IMR-90 (cell line): ENCODE results near the gene BCDIN3D. TPM values are rescaled to one million over a fixed set of nuclear protein-coding genes. Genes with fewer than 3 reads are reported as not detected.

ENCODE experiments used
- ATAC-seq: fragments of 200-7000 bp; cut with Tn5 transposase; 2 replicates; pipeline ENCODE4 v1.9.1; 2020; ENCODE audit warnings: low read depth, mild to moderate bottlenecking, moderate library complexity
- BruUV-seq: library from RNA; stranded (reverse); fragments of 400-500 nt; replicated peaks from 2 replicates; lab custom pipeline; 2021; lab: Mats Ljungman, UMichigan
- CTCF ChIA-PET: fragments of 300-600 bp; formaldehyde crosslinking; extraction: SDS; loops from one replicate; lab custom pipeline; 2021; ENCODE audit warnings: antibody characterized with exemption; lab: Yijun Ruan, JAX
- POLR2A ChIA-PET: fragments of 300-600 bp; sonication (Branson Sonifier 250); formaldehyde crosslinking; loops from one replicate; lab custom pipeline; 2022; ENCODE audit warnings: antibody characterized with exemption; ENCODE audit not compliant: unreplicated experiment; lab: Charles Lee
- DNase-seq: peaks from one replicate; pipeline ENCODE4 v3.0.0; 2013
- H2AFZ ChIP-seq: replicated peaks from 2 replicates; pipeline ENCODE3; 2013; ENCODE audit warnings: low read length, mild to moderate bottlenecking; ENCODE audit not compliant: poor library complexity
- H2AK5ac ChIP-seq: 2 replicates; pipeline ENCODE4 v1.6.1; 2013; ENCODE audit warnings: low read depth, low read length, inconsistent platforms
- H2AK9ac ChIP-seq: replicated peaks from 2 replicates; pipeline ENCODE3; 2013; ENCODE audit warnings: mild to moderate bottlenecking, low read depth, low read length, moderate library complexity; ENCODE audit not compliant: poor library complexity
- H2BK120ac ChIP-seq: 2 replicates; pipeline ENCODE4 v1.6.1; 2013; ENCODE audit warnings: low read depth, low read length, inconsistent platforms
- H2BK15ac ChIP-seq: 3 replicates; pipeline ENCODE4 v1.6.1; 2013; ENCODE audit warnings: low read depth, low read length, inconsistent platforms
- H2BK20ac ChIP-seq: 2 replicates; pipeline ENCODE4 v1.6.1; 2013; ENCODE audit warnings: low read depth, mild to moderate bottlenecking, inconsistent platforms, low read length, moderate library complexity
- H2BK5ac ChIP-seq: 2 replicates; pipeline ENCODE4 v1.6.1; 2013; ENCODE audit warnings: mild to moderate bottlenecking, low read depth, low read length, inconsistent platforms; ENCODE audit not compliant: poor library complexity, severe bottlenecking
- H3K14ac ChIP-seq: replicated peaks from 2 replicates; pipeline ENCODE4 v1.6.1; 2013; ENCODE audit warnings: low read depth, low read length, inconsistent platforms
- H3K18ac ChIP-seq: 2 replicates; pipeline ENCODE4 v1.6.1; 2013; ENCODE audit warnings: low read depth, low read length, control low read depth
- H3K23ac ChIP-seq: 2 replicates; pipeline ENCODE4 v1.6.1; 2013; ENCODE audit warnings: low read depth, low read length, inconsistent platforms
- H3K27ac ChIP-seq: 2 replicates; pipeline ENCODE4 v1.5.1; 2013; ENCODE audit warnings: mild to moderate bottlenecking, control low read depth, low read length; ENCODE audit not compliant: insufficient read depth
- H3K27me3 ChIP-seq: 2 replicates; pipeline ENCODE4 v1.6.1; 2013; ENCODE audit warnings: low read length; ENCODE audit not compliant: control insufficient read depth, insufficient read depth
- H3K36me3 ChIP-seq: 2 replicates; pipeline ENCODE4 v1.6.1; 2013; ENCODE audit warnings: low read length, mixed read lengths; ENCODE audit not compliant: control insufficient read depth, insufficient read depth
- H3K4ac ChIP-seq: 2 replicates; pipeline ENCODE4 v1.6.1; 2013; ENCODE audit warnings: low read depth, low read length, inconsistent platforms
- H3K4me1 ChIP-seq: 2 replicates; pipeline ENCODE4 v1.6.1; 2013; ENCODE audit warnings: low read length, mixed read lengths; ENCODE audit not compliant: control insufficient read depth, insufficient read depth
- H3K4me2 ChIP-seq: 2 replicates; pipeline ENCODE4 v1.6.1; 2013; ENCODE audit warnings: low read depth, mild to moderate bottlenecking, control low read depth, low read length, moderate library complexity
- H3K4me3 ChIP-seq: 2 replicates; pipeline ENCODE4 v1.5.1; 2013; ENCODE audit warnings: low read depth, mild to moderate bottlenecking, control low read depth, low read length, moderate library complexity; ENCODE audit not compliant: insufficient read depth
- H3K56ac ChIP-seq: 2 replicates; pipeline ENCODE4 v1.6.1; 2013; ENCODE audit warnings: low read length, inconsistent platforms; ENCODE audit not compliant: insufficient read depth; ENCODE audit errors: extremely low read depth
- H3K79me1 ChIP-seq, 2 experiments: 2 replicates each; pipeline ENCODE4 v1.6.1; 2013; ENCODE audit warnings: low read length in 2 of 2, inconsistent platforms in 1 of 2, low read depth in 1 of 2
- H3K9ac ChIP-seq: 2 replicates; pipeline ENCODE4 v1.6.1; 2013; ENCODE audit warnings: low read depth, low read length, control low read depth
- H3K9me1 ChIP-seq: 2 replicates; pipeline ENCODE4 v1.6.1; 2013; ENCODE audit warnings: low read length, inconsistent platforms; ENCODE audit not compliant: insufficient read depth
- H3K9me3 ChIP-seq: 2 replicates; pipeline ENCODE4 v1.6.1; 2013; ENCODE audit warnings: low read length; ENCODE audit not compliant: control insufficient read depth, insufficient read depth
- H4K20me1 ChIP-seq: 2 replicates; pipeline ENCODE4 v1.6.1; 2013; ENCODE audit warnings: low read length, inconsistent platforms; ENCODE audit not compliant: insufficient read depth
- H4K5ac ChIP-seq: 2 replicates; pipeline ENCODE4 v1.6.1; 2013; ENCODE audit warnings: mild to moderate bottlenecking, low read depth, low read length, control low read depth
- H4K8ac ChIP-seq, 2 experiments: 2 replicates each; pipeline ENCODE4 v1.6.1; 2013; ENCODE audit warnings: low read depth in 2 of 2, low read length in 2 of 2, control low read depth in 1 of 2, inconsistent platforms in 1 of 2
- H4K91ac ChIP-seq: 2 replicates; pipeline ENCODE4 v1.6.1; 2013; ENCODE audit warnings: low read depth, low read length, inconsistent platforms; ENCODE audit not compliant: insufficient read depth
- BHLHE40 ChIP-seq: fragments of 150-350 bp; IDR thresholded peaks from 2 replicates; pipeline ENCODE4 v1.6.1; 2016; ENCODE audit warnings: mild to moderate bottlenecking, low read depth, low read length
- CEBPB ChIP-seq: IDR thresholded peaks from 2 replicates; pipeline ENCODE4 v1.6.1; 2012; ENCODE audit warnings: low read depth, low read length, improper control_type of control experiment
- CHD1 ChIP-seq: IDR thresholded peaks from 2 replicates; pipeline ENCODE4 v1.6.1; 2012; ENCODE audit warnings: low read depth, low read length, improper control_type of control experiment
- CTCF ChIP-seq: conservative IDR thresholded peaks from 2 replicates; pipeline ENCODE4 v1.5.1; 2012; ENCODE audit warnings: mild to moderate bottlenecking, low read depth, low read length, improper control_type of control experiment
- ELK1 ChIP-seq: fragments of 150-350 bp; IDR thresholded peaks from 2 replicates; pipeline ENCODE4 v1.6.1; 2016; ENCODE audit warnings: low read depth, mild to moderate bottlenecking, low read length, moderate library complexity, borderline replicate concordance
- FOS ChIP-seq: fragments of 150-350 bp; IDR thresholded peaks from 2 replicates; pipeline ENCODE4 v1.6.1; 2016; ENCODE audit warnings: low read depth, low read length
- MXI1 ChIP-seq: IDR thresholded peaks from 2 replicates; pipeline ENCODE4 v1.6.1; 2012; ENCODE audit warnings: low read depth, mild to moderate bottlenecking, low read length, moderate library complexity, borderline replicate concordance
- NFE2L2 ChIP-seq: fragments of 150-350 bp; IDR thresholded peaks from 2 replicates; pipeline ENCODE4 v1.6.1; 2016; ENCODE audit warnings: low read depth, mild to moderate bottlenecking, low read length
- POLR2A ChIP-seq: IDR thresholded peaks from 2 replicates; pipeline ENCODE4 v1.6.1; 2012; ENCODE audit warnings: mild to moderate bottlenecking, low read depth, low read length
- RAD21 ChIP-seq: IDR thresholded peaks from 2 replicates; pipeline ENCODE4 v1.6.1; 2012; ENCODE audit warnings: low read length, improper control_type of control experiment
- RCOR1 ChIP-seq: IDR thresholded peaks from 2 replicates; pipeline ENCODE4 v1.6.1; 2012; ENCODE audit warnings: mild to moderate bottlenecking, low read length, improper control_type of control experiment; ENCODE audit not compliant: insufficient replicate concordance
- RFX5 ChIP-seq: IDR thresholded peaks from 2 replicates; pipeline ENCODE4 v1.8.0; 2012; ENCODE audit warnings: low read depth, mild to moderate bottlenecking, low read length, moderate library complexity
- WGBS, 2 experiments: methylation state at CpG; one replicate each; pipeline versions ENCODE4 v1.1.5 to v1.1.7; 2013; ENCODE audit warnings: missing lambda C conversion rate in 2 of 2; ENCODE audit not compliant: insufficient read length in 1 of 2; ENCODE audit errors: extremely low coverage in 2 of 2; 5-methylcytosine and 5-hydroxymethylcytosine counted together
- dilution Hi-C: fragments of 300-500 bp; cut with HindIII; formaldehyde crosslinking; loops from one replicate; pipeline ENCODE4 v1.14.3; 2018; ENCODE audit warnings: low sequenced_read_pairs; ENCODE audit not compliant: unreplicated experiment
- in situ Hi-C: fragments of 300-500 bp; cut with MboI; formaldehyde crosslinking; loops from 3 replicates; pipeline ENCODE4 v1.14.3; 2019; ENCODE audit warnings: low sequenced_read_pairs, inconsistent platforms, mixed read lengths
- intact Hi-C: fragments of 100-400 bp; cut with micrococcal nuclease; formaldehyde crosslinking; loops from 2 replicates; pipeline ENCODE4 v1.10.0; 2022
- polyA plus RNA-seq, 3 experiments: library from polyadenylated mRNA; depleted of rRNA; stranded (reverse); fragments of >200 nt; gene quantifications; 2 replicates each; pipeline ENCODE4 v1.2.3, GENCODE V29; 2012; ENCODE audit warnings: low replicate concordance in 1 of 3
- total RNA-seq: library from RNA; depleted of rRNA; stranded (reverse); fragments of >200 nt; gene quantifications from 2 replicates; pipeline ENCODE4 v1.2.3, GENCODE V29; 2012

BCDIN3D gene
- total and polyA plus RNA-seq, 2 of the 4 experiments (the other 2 are of a cell fraction), result 2.3 TPM

GRCh38 chr12:49892084-49892731, 49.3 kb upstream of the BCDIN3D start:
- no peaks in the 10 kb centered on the region for H3K79me1 ChIP-seq
- no peaks in the 10 kb centered on the region; the same call in 1 of the 2 replicates for H3K4me1 ChIP-seq
- H3K9me1 ChIP-seq, result no peaks in the 10 kb centered on the region
- dilution Hi-C loops (no loop called here), in situ Hi-C loops (no loop called here), intact Hi-C loops (no loop called here)
- H2BK20ac ChIP-seq, result no peak overlapping the region
- no peak overlapping the region for H3K4me2 ChIP-seq
- WGBS, 2 experiments, result 16% methylated on average over 8 of the region's 10 CpGs; no CpG with 5 or more reads in 1 of the 2 experiments
- TF ChIP-seq NFE2L2 (no peak), RAD21 (no peak), MXI1 (no peak), CTCF (no peak), BHLHE40 (no peak), CEBPB (no peak), CHD1 (no peak), FOS (no peak), RFX5 (no peak), ELK1 (no peak), POLR2A (no peak), RCOR1 (no peak)
- no peaks in the 10 kb centered on the region for H3K36me3 ChIP-seq
- no peak overlapping the region for H3K14ac ChIP-seq
- ChIA-PET CTCF (no interaction called here), POLR2A (no interaction called here)
- no peak overlapping the region for H3K23ac ChIP-seq
- no peak overlapping the region for H2AK9ac ChIP-seq
- H2BK15ac ChIP-seq, result no peak overlapping the region
- no peak overlapping the region for H3K9ac ChIP-seq
- H3K18ac ChIP-seq, result no peak overlapping the region
- H3K9me3 ChIP-seq, result no peaks in the 10 kb centered on the region
- no peak overlapping the region for H3K4ac ChIP-seq
- H3K27ac ChIP-seq, result no peak overlapping the region
- DNase-seq, result no peak
- no peak overlapping the region for H2BK5ac ChIP-seq
- no peaks in the 10 kb centered on the region; the same call in 1 of the 2 replicates for H4K20me1 ChIP-seq
- H4K5ac ChIP-seq, result no peak overlapping the region
- peaks cover 48% of the 10 kb centered on the region for H3K27me3 ChIP-seq
- H3K56ac ChIP-seq, result no peak overlapping the region
- H3K4me3 ChIP-seq, result no peak overlapping the region
- H2BK120ac ChIP-seq, result no peak overlapping the region
- no peak overlapping the region for H4K91ac ChIP-seq
- no peak overlapping the region for H2AK5ac ChIP-seq
- ATAC-seq, result no peak
- H2AFZ ChIP-seq, result no peak overlapping the region
- no TSS peak for BruUV-seq
- H4K8ac ChIP-seq, result no peak overlapping the region
